ENCODE results near the gene ASB6. TPM values are rescaled to one million over a fixed set of nuclear protein-coding genes. Genes with fewer than 3 reads are reported as not detected.

The ASB6 gene
- total RNA-seq, 1 donor from 2014 or later = 17.4 TPM

- H3K27me3 Mint-ChIP-seq (ENCODE audit: low read depth) = no peaks in the 10 kb centered on the region
- H3K9me3 Mint-ChIP-seq (ENCODE audit: low read depth) = no peaks in the 10 kb centered on the region
- no peak overlapping the region for H3K27ac Mint-ChIP-seq (ENCODE audit: unreplicated experiment)
- TF ChIP-seq CTCF (IDR thresholded peaks at IDR 0.05) = no peak
- no peak overlapping the region for H3K4me3 Mint-ChIP-seq (ENCODE audit: unreplicated experiment)
- no peaks in the 10 kb centered on the region for H3K36me3 Mint-ChIP-seq (ENCODE audit: low read depth)
- no peak for DNase-seq (ENCODE audit: low spot score)
- H3K4me1 Mint-ChIP-seq (ENCODE audit: low read depth) = peaks cover 20% of the 10 kb centered on the region
These were observed 39.1 kb downstream of the ASB6 start for GRCh38 chr9:129602598-129603415.

GRCh38 chr9:129601082-129601674 lies 40.8 kb downstream of the ASB6 start:
- Mint-ChIP-seq H3K27me3 (ENCODE audit: low read depth) (no peaks in the 10 kb centered on the region), H3K27ac (ENCODE audit: unreplicated experiment) (no peak overlapping the region), H3K4me3 (ENCODE audit: unreplicated experiment) (no peak overlapping the region), H3K9me3 (ENCODE audit: low read depth) (no peaks in the 10 kb centered on the region), H3K4me1 (ENCODE audit: low read depth) (peaks cover 14% of the 10 kb centered on the region), H3K36me3 (ENCODE audit: low read depth) (no peaks in the 10 kb centered on the region)
- TF ChIP-seq CTCF (IDR thresholded peaks at IDR 0.05) = no peak
- no peak for DNase-seq (ENCODE audit: low spot score)

- Mint-ChIP-seq H3K27ac (ENCODE audit: unreplicated experiment) (no peak overlapping the region), H3K4me3 (ENCODE audit: unreplicated experiment) (peak overlapping the region; percentile 22), H3K4me1 (ENCODE audit: low read depth) (peaks cover 22% of the 10 kb centered on the region), H3K9me3 (ENCODE audit: low read depth) (no peaks in the 10 kb centered on the region), H3K36me3 (ENCODE audit: low read depth) (no peaks in the 10 kb centered on the region), H3K27me3 (ENCODE audit: low read depth) (no peaks in the 10 kb centered on the region)
- DNase-seq (ENCODE audit: low spot score) = no peak
- TF ChIP-seq CTCF (IDR thresholded peaks at IDR 0.05) = no peak
These were observed 43.8 kb downstream of the ASB6 start for GRCh38 chr9:129598089-129598596.

GRCh38 chr9:129597355-129598088 lies 44.4 kb downstream of the ASB6 start:
- Mint-ChIP-seq H3K36me3 (ENCODE audit: low read depth) (no peaks in the 10 kb centered on the region), H3K9me3 (ENCODE audit: low read depth) (no peaks in the 10 kb centered on the region), H3K4me3 (ENCODE audit: unreplicated experiment) (no peak overlapping the region), H3K4me1 (ENCODE audit: low read depth) (peaks cover 22% of the 10 kb centered on the region), H3K27ac (ENCODE audit: unreplicated experiment) (no peak overlapping the region), H3K27me3 (ENCODE audit: low read depth) (no peaks in the 10 kb centered on the region)
- no peak for TF ChIP-seq CTCF (IDR thresholded peaks at IDR 0.05)
- no peak for DNase-seq (ENCODE audit: low spot score)
